Stimulated activated CD8-positive, alpha-beta memory T cell treated with anti-CD3 and anti-CD28 coated beads, Interleukin-15, amount 100 ng/mL, for 48 hours (primary cell): ENCODE measurements around the gene KCTD19.
"Not testable (repeated sequence)": the region's sequence is repeated elsewhere in the genome, so short reads cannot be mapped to it uniquely, and the experiment has no call there.

Source experiments
- DNase-seq, 2 donors: peaks; one replicate each; pipeline ENCODE4 v3.0.0-alpha.2; 2020; ENCODE audit warnings: low read depth in 2 of 2

Gene KCTD19

DNA sequence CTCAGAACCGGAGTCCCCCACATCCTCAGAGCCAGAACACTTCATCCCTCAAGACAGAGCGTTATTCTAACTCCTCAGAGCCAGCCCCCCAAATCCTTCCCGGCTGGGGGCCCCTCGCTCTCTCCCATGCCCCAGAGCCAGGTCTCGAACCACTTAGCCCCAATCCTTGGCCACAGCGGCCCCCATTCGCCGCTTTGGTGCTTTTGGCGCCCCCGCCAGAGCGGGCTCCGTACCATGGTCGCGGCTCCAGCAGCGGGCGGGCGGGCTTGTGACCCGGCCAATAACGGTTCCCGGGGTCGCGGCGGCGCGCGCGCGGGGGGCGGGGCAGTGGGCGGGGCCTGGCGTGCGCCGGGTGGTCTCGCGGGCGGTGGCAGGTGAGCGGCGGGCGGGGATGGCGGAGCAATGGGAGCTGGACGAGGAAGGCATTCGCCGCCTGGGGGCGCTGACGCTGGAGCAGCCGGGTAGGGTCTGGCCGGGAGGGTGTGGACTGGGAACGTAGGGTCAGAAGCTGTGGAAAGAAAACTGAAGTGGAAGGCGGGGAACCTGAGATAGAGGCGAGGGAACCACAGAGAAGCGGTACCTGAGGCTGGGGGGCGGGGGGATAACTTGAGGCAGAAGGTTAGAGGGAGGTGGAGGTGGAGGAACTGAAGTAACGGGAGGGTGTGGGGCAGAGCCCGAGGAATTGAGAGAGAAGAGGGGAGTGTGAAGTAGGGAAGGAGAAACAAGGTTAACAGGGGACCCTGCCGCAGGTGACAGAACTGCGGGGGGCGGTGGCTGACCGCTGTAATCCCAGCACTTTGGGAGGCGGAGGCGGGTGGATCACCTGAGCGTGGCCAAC, at the start of gene KCTD19, which contains the start of gene LRRC36:
TSS of gene KCTD19 (minus strand) at position 270 of the 838 bp plus-strand sequence. CDS start at position 236, 34 bp downstream.
TSS of gene LRRC36 (plus strand) at position 344 of the 838 bp plus-strand sequence. CDS start at position 392, 48 bp downstream.
- DNase-seq: peak; percentile 76 to 81

GRCh38 chr16:67376012-67376411, 49.5 kb upstream of the KCTD19 start:
- DNase-seq: not testable (repeated sequence)

DNA sequence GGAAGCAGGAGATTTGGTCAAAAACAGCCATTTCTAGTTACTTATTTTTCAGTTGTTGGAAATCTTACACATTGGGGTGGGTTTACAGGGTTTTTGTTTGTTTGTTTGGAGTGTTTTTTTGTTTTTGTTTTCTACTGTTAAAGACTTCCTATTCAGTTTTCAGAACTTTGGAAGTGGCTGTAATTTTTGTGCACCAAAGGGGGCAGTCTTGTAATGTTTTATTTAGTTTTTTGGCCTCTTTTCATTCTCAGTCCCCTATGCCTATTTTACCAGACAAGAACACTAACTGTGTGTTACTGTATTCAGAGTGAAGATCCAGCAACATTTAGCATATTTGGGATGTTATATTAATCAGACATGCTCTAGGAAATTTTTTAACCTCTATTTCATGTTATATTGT, 46.1 kb upstream of the KCTD19 start:
- DNase-seq: no peak

DNA sequence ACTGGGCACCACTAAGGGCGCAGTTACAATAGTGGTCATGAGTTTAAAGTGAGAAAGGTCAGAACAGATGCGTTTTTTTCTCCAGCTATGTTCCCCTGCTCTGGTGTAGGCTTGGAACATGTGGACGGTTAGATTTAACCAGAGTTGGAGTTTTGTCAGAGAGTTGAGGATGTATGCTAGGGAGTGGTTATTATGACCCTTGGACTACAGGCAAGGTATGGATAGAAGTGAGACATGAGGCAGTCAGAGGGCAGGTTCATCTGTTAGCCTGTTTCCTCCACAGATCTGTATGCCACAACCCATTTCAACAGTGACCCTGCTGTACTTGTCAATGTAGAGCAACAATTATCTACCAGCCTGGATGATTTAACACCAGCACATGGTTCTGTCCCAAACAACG, 44.1 kb upstream of the KCTD19 start:
- no peak for DNase-seq

- no peak for DNase-seq
These were observed 38.2 kb upstream of the KCTD19 start for GRCh38 chr16:67364600-67365235.

- DNase-seq: no peak
These were observed 34.5 kb upstream of the KCTD19 start for GRCh38 chr16:67361038-67361437.

DNA sequence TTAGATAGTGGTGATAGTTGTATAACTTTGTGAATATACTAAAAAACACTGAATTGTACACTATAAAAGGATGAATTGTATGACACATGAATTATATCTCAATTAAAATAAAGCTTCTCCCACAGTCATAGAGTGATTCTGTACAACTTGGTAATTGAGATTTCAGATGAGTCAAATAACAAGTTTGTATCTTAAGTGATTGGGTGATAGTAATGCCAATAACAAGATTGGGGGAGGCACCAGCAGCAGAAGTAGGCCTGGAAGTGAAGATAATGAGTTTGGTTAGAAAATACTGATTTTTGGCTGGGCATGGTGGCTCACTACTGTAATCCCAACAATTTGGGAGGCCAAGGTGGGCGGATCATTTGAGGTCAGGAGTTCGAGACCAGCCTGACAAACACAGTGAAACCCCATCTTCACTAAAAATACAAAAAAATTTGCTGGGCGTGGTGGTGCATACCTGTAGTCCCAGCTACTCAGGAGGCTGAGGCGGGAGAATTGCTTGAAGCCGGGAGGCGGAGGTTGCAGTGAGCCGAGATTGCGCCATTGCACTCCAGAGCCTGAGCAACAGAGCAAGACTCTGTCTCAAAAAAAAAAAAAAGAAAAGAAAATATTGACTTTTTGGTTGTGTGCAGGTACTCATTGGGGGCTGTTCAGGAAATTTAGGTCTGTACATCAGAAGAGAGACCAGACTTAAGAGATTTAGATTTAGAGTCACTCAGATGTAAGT, 33.2 kb upstream of the KCTD19 start:
- DNase-seq: not testable (repeated sequence)

GRCh38 chr16:67357561-67357960, 31.0 kb upstream of the KCTD19 start:
- no peak for DNase-seq

DNA sequence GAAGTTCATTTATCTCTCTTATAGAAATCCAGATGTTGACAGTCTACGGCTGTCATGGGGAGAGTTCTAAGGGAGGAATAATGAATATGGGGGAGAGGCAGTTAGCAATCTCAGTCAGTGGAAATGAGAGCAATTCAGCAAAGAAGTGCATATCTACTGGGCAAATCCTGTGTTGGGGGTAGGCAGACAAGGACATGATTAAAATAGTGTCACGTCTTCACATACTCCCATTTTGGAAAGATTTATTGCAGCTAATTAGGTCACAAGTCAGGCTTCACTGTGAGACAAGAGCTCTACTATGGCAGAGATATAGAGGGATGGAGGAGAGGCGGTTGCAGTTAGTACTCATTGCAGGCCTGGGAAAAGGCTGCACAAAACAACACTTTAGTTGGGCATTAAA, 29.9 kb upstream of the KCTD19 start:
- DNase-seq: no peak

DNA sequence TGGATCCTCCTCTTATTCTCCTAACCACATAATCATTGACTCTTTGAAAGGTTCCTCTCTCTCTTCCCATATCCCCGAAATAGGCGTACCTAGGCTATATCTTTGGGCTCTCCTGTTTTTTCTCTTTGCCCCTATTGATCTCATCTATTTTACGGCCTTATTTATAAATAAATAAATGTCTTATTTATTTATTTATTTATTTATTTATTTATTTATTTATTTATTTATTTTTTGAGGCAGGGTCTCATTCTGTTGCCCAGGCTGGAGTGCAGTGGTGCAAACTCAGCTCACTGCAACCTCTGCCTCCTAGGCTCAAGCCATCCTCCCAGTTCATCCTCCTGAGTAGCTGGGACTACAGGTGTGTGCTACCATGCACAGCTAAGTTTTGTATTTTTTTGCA, 25.9 kb upstream of the KCTD19 start:
- not testable (repeated sequence) for DNase-seq

DNA sequence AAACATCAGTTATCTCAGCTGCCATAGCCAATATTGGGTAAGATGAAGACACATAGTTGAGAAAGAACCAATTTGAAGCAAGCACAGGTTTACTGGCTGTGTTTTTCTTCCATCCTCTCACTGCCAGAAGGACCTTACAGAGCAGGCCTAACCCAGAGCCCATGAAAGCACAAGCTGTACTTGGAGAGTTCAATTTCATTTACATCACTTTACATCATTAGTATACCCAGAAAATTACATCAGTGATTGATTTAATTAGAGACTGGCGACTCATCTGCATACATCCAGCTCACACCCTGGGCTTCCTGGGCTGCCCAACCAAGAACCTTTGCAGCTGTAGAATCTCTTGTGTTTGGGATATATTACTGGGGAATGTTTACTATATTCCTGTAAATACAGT, 23.8 kb upstream of the KCTD19 start:
- no peak for DNase-seq

DNA sequence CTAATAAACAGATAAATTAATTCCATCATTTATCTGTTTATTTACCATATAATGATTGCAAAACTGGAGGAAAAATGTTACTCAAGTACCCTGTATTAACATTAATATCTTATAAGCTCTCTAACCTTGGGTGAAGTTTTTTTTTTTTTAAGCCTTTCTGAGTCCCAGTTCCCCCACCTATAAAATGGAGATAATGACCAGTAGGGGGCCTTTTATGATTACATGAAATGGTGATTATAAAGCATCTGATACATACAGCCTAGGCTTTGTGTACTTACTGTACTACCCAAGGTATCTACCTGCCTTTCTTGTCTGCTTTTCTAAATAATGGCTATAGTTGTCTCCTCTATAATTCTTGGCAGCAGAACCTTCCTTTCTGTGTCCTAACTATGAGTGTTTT, 22.6 kb upstream of the KCTD19 start:
- DNase-seq: no peak

DNA sequence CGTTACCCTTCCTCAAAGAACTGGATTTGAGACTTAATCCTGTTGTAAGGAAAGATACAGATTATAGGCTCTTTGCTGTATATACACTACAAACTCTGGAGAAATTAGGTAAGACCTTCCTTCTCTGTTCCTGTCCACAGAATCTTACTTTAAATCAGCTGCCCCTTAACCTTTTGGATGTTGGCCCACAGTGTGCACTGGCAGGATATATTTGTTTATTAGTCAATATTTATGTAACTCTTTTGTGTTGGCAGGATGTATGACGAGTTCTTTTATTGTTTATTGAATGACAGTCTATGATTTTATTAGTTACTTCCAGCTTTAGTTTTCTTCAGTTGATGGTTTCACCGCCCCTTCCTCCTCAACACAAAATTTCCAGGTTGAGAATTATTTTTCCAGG, 19.8 kb upstream of the KCTD19 start:
- no peak for DNase-seq

DNA sequence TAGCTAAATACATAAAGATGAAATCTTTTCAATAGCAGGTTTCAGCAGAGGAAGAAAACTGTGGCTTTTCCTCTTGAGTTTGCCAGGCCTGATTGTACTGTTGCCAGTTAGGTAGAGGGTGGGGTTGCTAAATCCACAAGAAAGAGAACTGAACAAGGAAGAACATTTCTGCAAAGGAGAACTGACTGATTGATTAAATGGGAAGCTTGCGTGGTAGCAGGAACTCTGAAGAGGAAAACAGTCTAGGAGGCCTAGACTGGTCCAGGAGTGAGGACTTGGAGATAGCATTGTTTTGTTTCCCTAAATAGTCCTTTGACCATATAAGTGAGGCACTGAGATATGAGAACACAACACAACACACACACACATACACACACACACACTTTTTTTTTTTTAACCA, 18.9 kb upstream of the KCTD19 start:
- DNase-seq: no peak

- DNase-seq: no peak
These were observed 16.1 kb upstream of the KCTD19 start for GRCh38 chr16:67342616-67343015.

GRCh38 chr16:67341250-67341649, 14.7 kb upstream of the KCTD19 start:
- DNase-seq: no peak

DNA sequence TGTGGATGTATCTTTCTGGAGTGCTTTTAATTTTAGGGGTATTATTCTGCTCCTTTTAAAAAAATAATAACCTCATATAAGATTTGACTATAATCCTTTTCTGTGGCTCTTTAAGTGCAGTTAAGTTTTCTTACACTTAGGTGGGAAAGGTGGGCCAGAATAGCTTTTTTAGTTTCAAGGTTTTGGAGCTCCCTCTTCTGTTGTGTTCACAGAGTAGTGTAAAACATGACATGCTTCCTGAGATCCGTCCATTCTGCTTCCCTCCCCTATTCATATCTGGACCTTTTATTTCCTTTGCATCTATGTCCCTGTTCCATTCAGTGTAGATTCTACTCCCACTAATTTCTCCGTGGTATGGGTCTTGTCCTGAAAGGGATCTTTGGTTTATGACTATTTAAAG, 12.9 kb upstream of the KCTD19 start:
- no peak for DNase-seq

- no peak for DNase-seq
These were observed 10.1 kb upstream of the KCTD19 start for GRCh38 chr16:67336648-67337047.

- DNase-seq: no peak
These were observed 9.6 kb upstream of the KCTD19 start for GRCh38 chr16:67336116-67336515.

DNA sequence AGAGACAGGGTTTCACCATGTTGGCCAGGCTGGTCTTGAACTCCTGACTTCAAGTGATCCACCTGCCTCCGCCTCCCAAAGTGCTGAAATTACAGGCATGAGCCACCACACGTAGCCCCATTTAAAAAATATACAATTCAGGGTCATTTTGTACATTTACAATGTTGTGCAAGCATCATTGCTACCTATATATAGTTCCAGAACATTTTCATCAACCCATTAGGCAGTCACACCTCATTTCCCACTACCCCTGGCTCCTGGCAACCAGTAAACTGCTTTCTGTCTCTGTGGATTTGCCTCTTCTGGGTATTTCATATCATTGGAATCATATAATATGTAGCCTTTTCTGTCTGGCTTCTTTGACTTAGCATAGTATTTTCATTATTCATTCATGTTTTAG, 6.8 kb upstream of the KCTD19 start:
- no peak for DNase-seq

DNA sequence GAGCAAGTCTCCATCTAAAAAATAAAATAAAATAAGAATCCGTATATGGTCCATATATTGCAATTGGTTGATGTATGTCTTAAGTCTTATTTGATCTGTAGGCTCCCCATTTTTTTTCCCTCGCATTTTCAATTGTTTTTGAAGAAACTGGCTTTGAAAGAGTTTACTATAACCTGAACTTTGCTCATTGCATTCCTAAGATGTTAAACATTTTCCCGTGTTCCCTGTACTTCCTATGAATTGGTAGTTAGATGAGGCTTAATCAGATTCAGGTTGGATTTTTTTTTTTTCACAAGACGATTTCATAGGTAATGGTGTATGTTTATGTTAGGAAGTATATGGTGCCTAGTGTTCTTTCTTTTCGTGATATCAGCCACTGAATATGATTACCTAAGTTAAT, 3.4 kb upstream of the KCTD19 start:
- DNase-seq: no peak

DNA sequence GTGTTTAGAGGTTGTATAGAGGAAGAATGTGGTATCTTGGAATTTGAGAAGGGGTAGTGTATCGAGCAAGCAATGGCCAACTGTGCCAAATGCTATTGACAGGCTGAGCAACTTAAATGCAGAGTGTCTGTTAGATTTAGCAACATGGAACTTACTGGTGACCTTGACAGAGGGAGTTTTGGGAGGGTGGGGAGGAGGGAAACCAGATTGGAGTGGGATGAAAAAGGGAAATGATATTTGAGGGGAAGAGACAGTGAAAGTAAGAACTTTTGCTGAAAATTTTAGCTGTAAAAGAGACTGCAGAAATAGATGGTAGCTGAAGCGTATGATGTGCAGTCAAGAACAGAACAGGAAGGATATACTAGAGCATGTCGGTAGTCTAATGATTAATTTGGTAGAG, 1.2 kb upstream of the KCTD19 start:
- no peak for DNase-seq

DNA sequence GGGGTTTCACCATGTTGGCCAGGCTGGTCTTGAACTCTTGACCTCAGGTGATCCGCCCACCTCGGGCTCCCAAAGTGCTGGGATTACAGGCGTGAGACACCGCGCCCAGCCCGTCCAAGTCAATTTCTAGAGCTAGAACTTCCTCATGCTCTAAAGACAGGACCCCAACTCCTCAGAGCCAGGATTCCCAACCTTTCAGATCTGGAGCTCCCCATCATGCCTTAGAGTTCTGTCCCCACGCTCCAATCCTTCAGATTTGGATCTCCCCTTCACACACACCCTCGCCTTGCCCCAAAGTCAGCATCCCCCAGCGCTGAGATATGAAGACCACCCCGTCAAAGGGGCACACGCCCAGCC, 448 bp downstream of the KCTD19 start:
- no peak for DNase-seq
